ENCODE results near the gene TBL1XR1.

- TF ChIP-seq CTCF (IDR thresholded peaks at IDR 0.05; ENCODE audit: low read length) (no peak), EZH2 (IDR thresholded peaks at IDR 0.05; ENCODE audit: borderline replicate concordance, low read length) (no peak)
These were observed 12.2 kb downstream of the TBL1XR1 start for GRCh38 chr3:177185035-177185574.

All from OCI-LY1 (cell line).